HG03108 (cell line): ENCODE results near the gene KRTAP5-1.
A peak's percentile ranks its signal among the peaks of the same experiment; 100 is the strongest.

Experiments
- ATAC-seq: cut with Tn5 transposase; IDR thresholded peaks from one replicate; pipeline ENCODE4 v1.9.1; 2021; ENCODE audit warnings: moderate library complexity; ENCODE audit not compliant: unreplicated experiment

The KRTAP5-1 gene

GRCh38 chr11:1572197-1573076, 12.6 kb downstream of the KRTAP5-1 start, which contains the start of gene DUSP8:
Gene DUSP8, minus strand, starts transcription at chr11:1572271. Its CDS starts 6,445 bp downstream, at chr11:1565826.
- peak; percentile 47 for ATAC-seq

GRCh38 chr11:1571760-1572196, 13.3 kb downstream of the KRTAP5-1 start:
- ATAC-seq = no peak

- ATAC-seq = no peak
Measured at GRCh38 chr11:1570896-1571759, 14.0 kb downstream of the KRTAP5-1 start.

- no peak for ATAC-seq
Measured at GRCh38 chr11:1570531-1570895, 14.6 kb downstream of the KRTAP5-1 start.

DNA sequence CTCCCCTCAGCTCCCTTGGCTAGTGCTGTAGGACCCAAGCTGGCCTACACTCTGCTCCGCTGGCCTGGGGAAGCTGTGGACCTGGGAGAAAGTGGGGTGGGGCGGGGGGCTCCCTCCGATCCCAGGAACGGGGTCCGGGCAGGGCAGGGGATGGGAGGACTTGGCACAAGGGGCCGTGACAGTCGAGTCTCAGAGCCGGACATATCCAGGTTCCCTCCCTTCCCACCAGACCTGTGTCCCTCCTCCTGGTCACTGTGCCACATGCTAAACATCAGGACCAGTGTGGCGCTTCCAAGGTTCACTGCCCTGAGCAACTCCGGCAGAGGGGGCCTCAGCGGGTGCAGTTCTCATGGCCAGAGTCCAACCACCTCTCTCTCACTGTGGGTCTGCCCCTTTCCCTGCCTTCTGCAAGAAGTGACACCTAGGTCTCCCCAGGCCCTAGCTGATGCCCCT, 15.1 kb downstream of the KRTAP5-1 start:
- no peak for ATAC-seq

GRCh38 chr11:1569251-1569780, 15.8 kb downstream of the KRTAP5-1 start:
- no peak for ATAC-seq

- no peak for ATAC-seq
Measured at GRCh38 chr11:1568441-1568911, 16.6 kb downstream of the KRTAP5-1 start.

DNA sequence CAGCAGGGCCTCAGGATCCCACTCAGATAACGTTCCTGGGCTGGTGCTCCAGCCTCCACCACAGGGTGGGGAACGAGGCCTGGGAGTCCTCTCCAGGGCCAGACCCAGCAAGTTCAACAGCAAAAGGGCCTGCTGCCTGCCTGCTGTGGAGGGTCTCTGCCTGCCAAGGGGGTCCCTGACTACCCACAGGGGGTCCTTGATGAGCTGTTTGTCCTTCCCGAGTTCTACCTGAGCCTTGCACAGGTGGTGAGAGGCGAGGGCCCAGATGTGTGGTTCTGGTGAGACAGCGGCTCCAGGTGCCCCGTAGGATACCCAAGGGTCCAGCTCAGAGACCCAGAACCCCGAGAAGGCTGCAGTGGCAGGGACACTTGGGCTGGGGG, 17.4 kb downstream of the KRTAP5-1 start:
- ATAC-seq = no peak

DNA sequence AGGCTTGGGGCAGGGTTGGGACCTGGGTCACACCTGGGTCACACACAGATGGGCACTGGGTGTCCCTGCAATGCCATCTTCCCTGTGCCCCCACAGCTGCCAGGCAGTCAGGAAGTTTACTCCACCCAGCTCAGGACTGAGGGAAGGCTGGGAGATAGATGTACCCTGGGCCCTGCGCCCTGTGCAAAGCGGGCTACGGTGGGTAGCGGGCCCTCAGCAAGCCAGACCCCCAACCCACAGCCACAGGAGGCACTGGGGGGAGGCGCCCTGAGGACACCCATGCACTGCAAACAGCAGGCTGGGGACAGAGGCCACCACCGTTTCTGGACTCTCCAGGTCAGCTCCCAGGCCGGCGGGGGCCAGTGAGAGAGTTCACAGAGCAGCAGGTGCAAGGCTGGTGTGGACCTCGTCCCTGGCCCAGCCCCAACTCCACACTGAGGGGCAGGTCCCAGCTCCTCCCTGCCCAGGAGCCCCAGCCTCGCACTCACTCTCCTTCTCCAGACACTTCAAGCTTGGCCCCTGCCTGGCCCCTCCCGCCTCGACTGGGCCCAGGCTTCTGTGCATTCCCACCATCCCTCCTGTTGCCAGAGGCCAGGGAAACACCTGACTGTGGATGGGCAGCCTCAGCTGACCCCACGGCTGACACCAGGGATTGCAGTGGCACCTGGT, 17.9 kb downstream of the KRTAP5-1 start:
- no peak for ATAC-seq

DNA sequence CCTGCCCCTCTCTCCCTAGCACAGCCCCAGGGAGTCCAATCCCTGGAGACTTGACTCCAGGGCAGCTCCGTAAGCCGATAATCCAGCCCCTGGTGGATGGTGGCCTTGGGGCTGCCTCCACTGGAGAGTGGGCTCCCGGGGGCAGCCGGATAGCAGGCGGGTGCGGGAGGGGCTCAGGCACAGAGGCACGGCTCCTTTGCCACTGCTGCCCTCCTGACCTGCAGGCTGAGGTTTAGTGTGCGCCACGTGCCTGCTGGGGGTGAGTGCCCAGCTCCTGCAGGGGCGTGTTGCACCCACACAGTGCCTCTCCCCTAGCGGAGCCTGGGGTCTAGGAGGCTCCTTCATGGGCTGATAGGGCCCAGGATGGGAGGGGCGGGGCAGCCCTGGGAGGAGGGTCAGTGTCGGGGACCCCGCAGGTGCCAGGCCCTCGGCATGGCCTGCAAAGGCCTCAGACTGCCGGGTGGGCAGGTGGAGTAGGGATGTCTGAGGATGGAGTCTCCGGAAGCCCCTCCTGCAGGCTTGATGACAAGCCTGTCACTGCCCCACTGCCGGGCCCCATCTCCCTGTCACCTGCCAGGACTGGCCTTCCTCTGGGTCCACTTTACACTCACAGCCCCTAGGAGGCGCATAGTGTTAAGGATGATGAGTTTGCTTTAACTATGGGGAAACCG, 18.6 kb downstream of the KRTAP5-1 start:
- ATAC-seq = no peak

DNA sequence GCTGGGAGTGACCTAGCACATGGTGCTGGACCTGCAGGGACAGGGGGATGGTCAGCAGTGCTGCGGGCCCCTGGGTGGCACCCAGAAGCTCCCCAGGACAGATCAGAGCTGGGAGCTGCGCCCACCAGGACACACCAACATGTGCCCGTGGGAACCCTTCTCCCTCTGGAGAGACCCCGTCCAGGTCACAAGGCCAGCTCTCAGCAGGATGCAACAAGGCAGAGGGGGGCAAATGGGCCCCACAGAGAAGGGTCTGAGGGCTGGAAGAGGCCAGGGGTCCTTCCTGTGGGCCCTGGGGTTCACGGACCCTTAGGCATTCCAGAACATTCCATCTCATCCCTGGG, 19.2 kb downstream of the KRTAP5-1 start:
- no peak for ATAC-seq

GRCh38 chr11:1565173-1565903, 19.7 kb downstream of the KRTAP5-1 start:
- ATAC-seq = no peak

GRCh38 chr11:1564535-1565172, 20.4 kb downstream of the KRTAP5-1 start:
- ATAC-seq = no peak

DNA sequence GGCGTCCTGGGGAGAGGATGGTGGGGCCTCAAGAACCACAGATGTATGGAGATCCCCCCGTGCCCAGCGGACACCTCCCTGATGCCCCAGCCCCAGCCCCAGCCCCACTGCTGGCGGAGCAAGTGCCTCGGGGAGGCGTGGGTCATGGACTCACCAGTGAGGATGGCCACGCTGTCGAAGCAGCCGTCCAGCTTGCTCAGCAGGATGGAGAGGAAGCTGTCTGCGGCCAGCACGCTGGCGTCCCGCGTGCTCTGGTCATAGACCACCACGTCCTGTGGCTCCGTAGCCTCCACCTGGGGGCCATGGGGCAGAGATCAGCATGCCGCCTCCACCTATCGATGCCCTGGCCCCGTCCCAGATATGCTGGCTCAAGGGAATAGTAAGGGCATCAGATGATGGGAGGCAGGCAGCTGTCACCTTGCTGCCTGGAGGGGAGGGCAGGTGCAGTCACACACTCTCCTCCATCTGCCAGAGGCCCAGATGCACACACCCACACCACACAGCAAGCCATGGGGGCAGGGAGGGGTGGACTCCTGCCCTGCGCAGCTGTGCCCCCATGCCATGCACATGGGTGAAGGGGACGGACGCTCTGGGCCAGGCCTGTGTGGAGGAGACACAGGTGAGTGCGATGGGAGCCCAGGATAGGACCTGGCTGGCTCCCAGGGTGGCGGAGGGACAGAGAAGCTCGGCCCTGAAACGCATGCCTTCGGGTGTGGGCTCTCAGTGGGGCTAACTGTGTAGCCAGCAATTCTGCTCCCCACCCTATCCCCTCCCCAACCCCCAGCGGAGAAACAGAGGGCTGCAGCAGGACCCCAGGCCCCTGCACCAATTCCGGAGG, 21.2 kb downstream of the KRTAP5-1 start:
- no peak for ATAC-seq

GRCh38 chr11:1563149-1563638, 21.9 kb downstream of the KRTAP5-1 start:
- ATAC-seq = no peak

GRCh38 chr11:1562469-1563148, 22.5 kb downstream of the KRTAP5-1 start:
- no peak for ATAC-seq

DNA sequence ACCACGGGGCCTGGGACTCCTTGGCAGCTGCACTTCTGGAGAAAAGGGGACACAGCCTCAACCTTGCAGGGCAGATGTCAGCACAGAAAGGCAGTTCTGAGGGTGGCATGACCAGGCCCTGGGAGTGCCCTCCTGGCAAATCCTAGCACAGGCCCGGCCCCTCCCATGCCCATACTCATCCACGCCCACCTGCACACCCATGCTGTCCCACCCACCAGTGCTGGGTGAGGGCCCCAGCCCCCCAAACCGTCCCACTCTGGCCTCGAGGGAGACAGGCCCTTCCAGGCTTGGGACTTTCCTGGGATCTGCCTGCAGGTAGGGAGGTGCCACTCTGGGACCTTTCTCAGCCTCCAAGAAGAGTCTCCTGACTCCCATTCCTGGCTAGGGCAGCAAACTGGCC, 23.1 kb downstream of the KRTAP5-1 start:
- ATAC-seq = no peak

- no peak for ATAC-seq
Measured at GRCh38 chr11:1561266-1561665, 23.8 kb downstream of the KRTAP5-1 start.
